Esophagus muscularis mucosa (tissue), 4 donors: ENCODE results near the gene GPR34.

Experiments used
- CTCF ChIP-seq, 3 experiments: fragments of 200-600 bp in 2 of 3; fragments of 450-650 bp in 1 of 3; sonication (generic) in 2 of 3; IDR thresholded peaks; one replicate each; pipeline ENCODE4 v1.5.1; 2017 to 2019; ENCODE audit warnings: antibody characterized with exemption in 3 of 3, mild to moderate bottlenecking in 2 of 3, moderate library complexity in 1 of 3
- EP300 ChIP-seq: sonication (generic); formaldehyde crosslinking; IDR thresholded peaks from one replicate; pipeline ENCODE4 v1.6.1; 2017; ENCODE audit warnings: antibody characterized with exemption
- POLR2A ChIP-seq: fragments of 450-650 bp; IDR thresholded peaks from one replicate; pipeline ENCODE4 v1.6.1; 2017; ENCODE audit warnings: antibody characterized with exemption, moderate library complexity, mild to moderate bottlenecking, low read depth
- POLR2AphosphoS5 ChIP-seq, 2 donors: sonication (generic); formaldehyde crosslinking; IDR thresholded peaks; one replicate each; pipeline ENCODE4 v1.6.1; 2017; ENCODE audit warnings: antibody characterized with exemption in 2 of 2

GRCh38 chrX:41655631-41656030 lies 33.1 kb upstream of the GPR34 start:
- TF ChIP-seq CTCF (IDR thresholded peaks at IDR 0.05) = no peak
- no peak for TF ChIP-seq POLR2A
- TF ChIP-seq EP300 = no peak
- TF ChIP-seq POLR2AphosphoS5 (IDR thresholded peaks at IDR 0.05) = no peak
